ENCODE results near the gene IBA57. TPM values are rescaled to one million over a fixed set of nuclear protein-coding genes. Genes with fewer than 3 reads are reported as not detected.

The IBA57 gene
- total RNA-seq, 2 donors from 2014 or later: 6.8 to 7.7 TPM

DNA sequence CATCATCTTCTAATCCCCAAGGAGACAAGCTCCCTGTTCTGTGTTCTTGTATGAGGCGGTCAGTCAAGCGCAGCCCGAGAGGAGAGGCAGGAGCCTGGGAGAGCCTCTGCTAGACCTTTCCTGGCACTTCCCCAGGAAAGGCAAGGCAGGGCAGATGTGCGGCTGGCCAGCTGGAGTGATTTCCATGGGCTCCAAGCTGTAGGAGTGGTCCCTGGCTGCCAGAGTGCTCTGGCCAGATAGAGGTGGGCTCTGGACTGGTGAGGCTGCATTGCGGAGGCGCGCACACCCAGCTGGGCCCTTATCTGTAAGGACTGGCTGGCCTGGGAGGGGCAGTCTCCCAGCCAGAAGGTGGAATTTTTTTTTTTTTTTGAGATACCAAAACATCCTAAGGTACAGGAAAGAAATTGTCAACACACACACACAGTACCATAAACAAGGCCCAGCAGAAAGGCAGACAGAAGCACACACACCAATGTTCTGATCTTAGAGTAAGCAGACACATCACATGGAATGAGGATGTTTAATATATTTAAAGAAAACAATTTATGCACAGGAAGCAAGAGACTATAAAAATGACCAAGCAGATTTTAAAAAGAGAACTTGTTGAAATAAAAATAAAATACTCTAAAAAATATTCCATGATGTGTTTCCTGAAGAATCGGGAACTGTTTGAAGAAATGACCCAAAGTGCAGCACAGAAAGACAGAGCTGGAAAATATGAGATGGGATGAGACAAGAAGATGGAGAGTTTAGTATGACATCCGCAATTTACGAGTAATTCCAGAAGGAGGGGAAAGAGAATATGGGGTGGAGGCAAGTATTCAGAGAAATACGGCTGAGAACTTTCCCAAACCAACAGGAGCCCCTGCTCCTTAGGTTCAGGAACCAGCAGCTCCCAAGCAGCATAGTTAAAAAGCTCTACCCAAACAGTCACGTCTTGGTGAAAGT lies 13.4 kb downstream of the IBA57 start:
- Histone ChIP-seq H3K27ac (ENCODE audit: low read depth, low read length) (no peak overlapping the region), H3K36me3 (ENCODE audit: control insufficient read depth, insufficient read depth, low read length) (no peaks in the 10 kb centered on the region), H3K4me1 (ENCODE audit: control insufficient read depth, insufficient read depth, low read length) (no peaks in the 10 kb centered on the region), H3K9me3 (ENCODE audit: control insufficient read depth, low read length) (no peaks in the 10 kb centered on the region), H3K27me3 (ENCODE audit: control insufficient read depth, insufficient read depth, low read length, poor library complexity, severe bottlenecking) (no peaks in the 10 kb centered on the region), H3K9ac (ENCODE audit: extremely low read depth, low read length, poor library complexity, severe bottlenecking) (no peak overlapping the region), H3K4me3 (ENCODE audit: low read length) (no peak overlapping the region)
- Mint-ChIP-seq H3K4me1 (no peaks in the 10 kb centered on the region), H3K36me3 (ENCODE audit: low read depth) (no peaks in the 10 kb centered on the region), H3K27me3 (ENCODE audit: insufficient read depth) (no peaks in the 10 kb centered on the region), H3K4me3 (no peak overlapping the region), H3K27ac (no peak overlapping the region), H3K9me3 (no peaks in the 10 kb centered on the region)
- no peak for DNase-seq
- 92 to 94% methylated on average over 6 to 12 of the region's 12 CpGs for WGBS, 2 experiments (ENCODE audit: insufficient coverage in 1 of 2, insufficient read length in 1 of 2)
- TF ChIP-seq CTCF (conservative IDR thresholded peaks at IDR 0.05): no peak

DNA sequence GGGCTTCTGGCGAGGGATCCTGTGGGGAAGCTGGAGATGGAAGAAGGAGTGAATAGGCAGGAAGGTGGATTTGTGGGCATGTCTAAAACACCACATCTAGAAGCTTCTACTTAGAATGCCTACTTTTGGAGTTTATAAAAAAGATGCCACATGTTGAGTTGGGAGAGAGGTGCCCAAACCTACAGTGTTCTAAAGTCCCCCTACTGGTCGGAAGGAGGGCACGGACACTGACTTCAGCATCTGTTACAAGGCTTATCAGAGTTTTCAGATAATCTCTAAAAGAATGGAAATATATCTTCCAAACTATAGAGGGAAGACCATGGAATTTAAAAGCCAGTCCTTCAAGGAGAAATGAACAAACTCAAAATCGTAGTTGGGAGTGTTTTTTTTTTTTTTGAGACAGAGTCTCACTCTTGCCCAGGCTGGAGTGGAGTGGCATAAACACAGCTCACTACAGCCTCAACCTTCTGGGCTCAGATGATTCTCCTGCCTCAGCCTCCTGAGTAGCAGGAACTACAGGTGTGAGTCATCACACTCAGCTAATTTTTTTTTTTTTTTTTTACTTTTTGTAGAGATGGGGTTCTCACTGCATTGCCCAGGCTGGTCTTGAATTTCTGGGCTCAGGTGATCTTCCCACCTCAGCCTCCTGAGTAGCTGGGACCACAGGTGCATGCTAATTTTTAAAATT lies 14.8 kb downstream of the IBA57 start:
- H3K36me3 Mint-ChIP-seq (ENCODE audit: low read depth): no peaks in the 10 kb centered on the region
- H3K9ac ChIP-seq (ENCODE audit: extremely low read depth, low read length, poor library complexity, severe bottlenecking): no peak overlapping the region

More for the DNA sequence above, 14.8 kb downstream of the IBA57 start:
- Mint-ChIP-seq H3K27ac (no peak overlapping the region), H3K9me3 (no peaks in the 10 kb centered on the region), H3K4me3 (no peak overlapping the region), H3K4me1 (no peaks in the 10 kb centered on the region), H3K27me3 (ENCODE audit: insufficient read depth) (no peaks in the 10 kb centered on the region)
- WGBS, 2 experiments (ENCODE audit: insufficient coverage in 1 of 2, insufficient read length in 1 of 2): 89 to 92% methylated on average over 3 to 4 of the region's 4 CpGs
- Histone ChIP-seq H3K27me3 (ENCODE audit: control insufficient read depth, insufficient read depth, low read length, poor library complexity, severe bottlenecking) (no peaks in the 10 kb centered on the region), H3K9me3 (ENCODE audit: control insufficient read depth, low read length) (no peaks in the 10 kb centered on the region), H3K27ac (ENCODE audit: low read depth, low read length) (no peak overlapping the region), H3K4me3 (ENCODE audit: low read length) (no peak overlapping the region), H3K36me3 (ENCODE audit: control insufficient read depth, insufficient read depth, low read length) (no peaks in the 10 kb centered on the region), H3K4me1 (ENCODE audit: control insufficient read depth, insufficient read depth, low read length) (no peaks in the 10 kb centered on the region)
- peak; percentile 53 for DNase-seq
- TF ChIP-seq CTCF (conservative IDR thresholded peaks at IDR 0.05): peak; percentile 74
